ENCODE results near the gene TPM1.

The TPM1 gene

DNA sequence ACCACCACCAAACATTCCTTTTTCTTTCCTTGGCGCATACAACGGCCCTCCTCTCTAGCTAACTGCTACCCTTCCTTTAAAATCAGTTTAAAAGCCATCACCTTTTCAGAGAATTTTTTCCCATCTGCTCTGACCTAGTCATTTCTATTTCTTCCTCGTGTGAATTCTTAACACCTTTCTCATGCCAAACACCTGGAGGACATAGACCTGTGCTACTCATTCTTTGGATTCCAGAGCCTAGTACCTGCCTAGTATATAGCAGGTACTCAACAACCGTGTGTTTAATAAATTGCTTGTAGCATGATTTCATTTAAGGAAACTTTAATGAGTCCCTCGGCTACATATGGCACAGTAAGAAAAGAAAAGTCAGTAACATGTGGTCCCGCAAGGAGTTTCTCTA is 2.0 kb upstream of the TPM1 start:
- peaks cover 4% of the 10 kb centered on the region for H3K27me3 ChIP-seq (ENCODE audit: control insufficient read depth, insufficient read depth, low read length, poor library complexity, severe bottlenecking)
- WGBS, 2 experiments = 90 to 91% methylated on average over 6 of the region's 6 CpGs
- no peak overlapping the region for H3K27ac ChIP-seq (ENCODE audit: insufficient read depth, low read depth, low read length, poor library complexity, severe bottlenecking)
- peaks cover 1% of the 10 kb centered on the region for H3K36me3 ChIP-seq (ENCODE audit: control insufficient read depth, insufficient read depth, low read length)
- peaks cover 23% of the 10 kb centered on the region for H3K4me1 ChIP-seq (ENCODE audit: control insufficient read depth, insufficient read depth, low read length)
- no peak overlapping the region for H3K4me3 ChIP-seq (ENCODE audit: insufficient read depth, low read depth, low read length)
- H3K9me3 ChIP-seq (ENCODE audit: control insufficient read depth, low read length) = no peaks in the 10 kb centered on the region

DNA sequence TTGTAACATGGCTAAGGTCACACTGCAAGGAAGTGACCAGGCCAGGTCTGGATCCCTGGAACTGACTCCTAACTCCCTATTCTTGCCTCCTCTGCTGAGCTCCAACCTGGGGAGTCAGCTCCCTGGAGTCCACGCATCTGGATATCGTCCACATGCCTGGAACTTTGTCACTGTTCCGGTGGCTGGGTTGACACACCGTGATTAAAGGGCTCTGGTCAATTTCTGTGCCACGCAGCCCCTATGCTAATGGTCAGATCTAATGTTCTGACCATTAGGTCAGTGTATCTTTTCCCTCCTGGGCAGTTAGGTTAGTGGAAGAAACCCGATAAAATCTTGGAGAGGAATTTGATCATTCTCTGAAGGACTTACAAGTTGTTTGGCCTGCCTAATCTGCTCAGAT is 1.6 kb upstream of the TPM1 start:
- Histone ChIP-seq H3K36me3 (ENCODE audit: control insufficient read depth, insufficient read depth, low read length) (peaks cover 4% of the 10 kb centered on the region), H3K4me3 (ENCODE audit: insufficient read depth, low read depth, low read length) (no peak overlapping the region), H3K27me3 (ENCODE audit: control insufficient read depth, insufficient read depth, low read length, poor library complexity, severe bottlenecking) (peaks cover 4% of the 10 kb centered on the region), H3K27ac (ENCODE audit: insufficient read depth, low read depth, low read length, poor library complexity, severe bottlenecking) (no peak overlapping the region), H3K9me3 (ENCODE audit: control insufficient read depth, low read length) (no peaks in the 10 kb centered on the region), H3K4me1 (ENCODE audit: control insufficient read depth, insufficient read depth, low read length) (peaks cover 24% of the 10 kb centered on the region)
- 75 to 77% methylated on average over 6 of the region's 6 CpGs for WGBS, 2 experiments

DNA sequence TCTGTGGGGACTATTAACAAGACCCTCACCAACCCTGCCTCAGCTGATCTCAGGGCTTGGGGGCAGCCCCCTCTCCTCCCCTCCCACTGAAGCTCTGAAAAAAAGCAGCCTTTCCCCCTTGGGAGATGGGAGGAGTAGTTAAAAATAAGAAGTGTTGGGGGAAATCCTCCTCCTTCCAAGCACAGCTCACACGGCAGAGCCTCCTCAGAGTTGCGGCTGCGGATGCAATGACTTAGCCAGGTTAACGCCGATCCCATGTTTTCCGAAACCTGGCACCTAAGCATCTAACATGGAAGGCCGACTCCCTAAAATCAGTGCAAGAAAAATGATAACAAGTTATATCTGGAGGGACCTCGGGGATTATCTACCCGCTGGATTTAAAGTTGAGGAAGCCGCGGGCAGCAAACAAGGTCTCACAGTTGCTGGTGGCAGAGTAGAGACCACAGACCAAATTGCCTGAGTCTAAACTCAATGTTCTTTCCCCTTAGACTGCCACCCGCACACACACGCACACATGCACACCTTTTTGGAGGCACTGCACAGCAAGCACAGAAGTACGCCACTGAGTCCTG is 1.1 kb upstream of the TPM1 start:
- peaks cover 28% of the 10 kb centered on the region for H3K4me1 ChIP-seq (ENCODE audit: control insufficient read depth, insufficient read depth, low read length)
- H3K27ac ChIP-seq (ENCODE audit: insufficient read depth, low read depth, low read length, poor library complexity, severe bottlenecking) = no peak overlapping the region
- 28 to 30% methylated on average over 14 of the region's 14 CpGs for WGBS, 2 experiments
- peak overlapping the region; percentile 88 for H3K4me3 ChIP-seq (ENCODE audit: insufficient read depth, low read depth, low read length)
- H3K36me3 ChIP-seq (ENCODE audit: control insufficient read depth, insufficient read depth, low read length) = peaks cover 8% of the 10 kb centered on the region
- H3K27me3 ChIP-seq (ENCODE audit: control insufficient read depth, insufficient read depth, low read length, poor library complexity, severe bottlenecking) = peaks cover 4% of the 10 kb centered on the region
- H3K9me3 ChIP-seq (ENCODE audit: control insufficient read depth, low read length) = no peaks in the 10 kb centered on the region

DNA sequence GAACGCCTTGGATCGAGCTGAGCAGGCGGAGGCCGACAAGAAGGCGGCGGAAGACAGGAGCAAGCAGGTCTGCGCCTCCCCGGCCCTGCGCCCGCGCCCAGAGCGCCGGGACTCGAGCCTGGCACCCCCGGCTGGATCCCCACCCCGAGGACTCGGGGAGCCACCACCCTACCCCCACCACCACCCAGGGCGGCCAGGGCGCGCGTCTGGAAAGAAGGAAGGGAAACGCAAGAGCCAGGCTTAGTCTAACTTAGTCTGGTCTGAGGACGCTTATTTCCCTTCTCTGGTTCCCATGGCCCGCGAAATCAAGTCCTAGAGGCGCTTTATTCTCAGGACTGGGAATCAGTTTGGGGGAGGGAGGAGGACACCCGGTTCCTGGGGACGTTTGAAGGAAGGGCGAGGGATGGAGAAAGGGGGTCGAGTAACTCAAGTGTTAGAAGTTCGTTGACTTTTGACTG is 359 bp downstream of the TPM1 start:
- Histone ChIP-seq H3K4me3 (ENCODE audit: insufficient read depth, low read depth, low read length) (peak overlapping the region; percentile 88), H3K9me3 (ENCODE audit: control insufficient read depth, low read length) (no peaks in the 10 kb centered on the region), H3K36me3 (ENCODE audit: control insufficient read depth, insufficient read depth, low read length) (peaks cover 9% of the 10 kb centered on the region), H3K27ac (ENCODE audit: insufficient read depth, low read depth, low read length, poor library complexity, severe bottlenecking) (peak overlapping the region; percentile 65), H3K4me1 (ENCODE audit: control insufficient read depth, insufficient read depth, low read length) (peaks cover 37% of the 10 kb centered on the region), H3K27me3 (ENCODE audit: control insufficient read depth, insufficient read depth, low read length, poor library complexity, severe bottlenecking) (peaks cover 4% of the 10 kb centered on the region)
- WGBS, 2 experiments = 0% methylated on average over 31 of the region's 31 CpGs

DNA sequence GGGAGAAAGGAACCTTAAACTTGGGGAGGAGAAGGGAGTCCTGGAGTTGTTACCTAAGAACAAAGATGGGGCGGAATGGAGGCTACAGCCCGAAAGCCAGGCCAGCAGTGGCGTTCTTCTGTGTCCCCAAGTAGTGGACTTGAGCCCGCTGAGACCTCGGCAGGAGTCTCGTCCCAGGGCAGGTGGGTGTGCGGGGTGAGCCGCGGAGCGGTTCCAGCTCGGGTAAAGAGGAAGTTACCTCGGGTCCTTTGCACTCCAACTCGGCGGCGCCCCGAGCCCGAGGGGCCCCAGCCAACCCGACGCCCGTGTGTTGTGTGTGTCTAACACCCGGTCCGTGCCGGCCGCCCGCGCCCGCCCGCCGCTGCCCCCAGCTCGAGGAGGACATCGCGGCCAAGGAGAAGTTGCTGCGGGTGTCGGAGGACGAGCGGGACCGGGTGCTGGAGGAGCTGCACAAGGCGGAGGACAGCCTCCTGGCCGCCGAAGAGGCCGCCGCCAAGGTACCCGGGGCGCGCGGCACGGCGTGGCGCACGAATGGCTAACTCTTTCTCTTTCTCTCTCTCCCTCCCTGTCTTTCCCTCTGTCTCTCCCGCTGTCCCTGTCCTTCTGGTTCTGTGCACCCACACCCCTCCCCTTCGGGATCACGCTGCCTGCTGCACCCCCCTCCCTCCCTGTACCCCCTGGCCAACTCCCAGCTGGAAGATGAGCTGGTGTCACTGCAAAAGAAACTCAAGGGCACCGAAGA is 959 bp downstream of the TPM1 start:
- Histone ChIP-seq H3K36me3 (ENCODE audit: control insufficient read depth, insufficient read depth, low read length) (peaks cover 9% of the 10 kb centered on the region), H3K27ac (ENCODE audit: insufficient read depth, low read depth, low read length, poor library complexity, severe bottlenecking) (no peak overlapping the region), H3K4me3 (ENCODE audit: insufficient read depth, low read depth, low read length) (peak overlapping the region; percentile 88), H3K9me3 (ENCODE audit: control insufficient read depth, low read length) (no peaks in the 10 kb centered on the region), H3K4me1 (ENCODE audit: control insufficient read depth, insufficient read depth, low read length) (peaks cover 34% of the 10 kb centered on the region), H3K27me3 (ENCODE audit: control insufficient read depth, insufficient read depth, low read length, poor library complexity, severe bottlenecking) (peaks cover 4% of the 10 kb centered on the region)
- WGBS, 2 experiments = 1% methylated on average over 54 of the region's 54 CpGs

DNA sequence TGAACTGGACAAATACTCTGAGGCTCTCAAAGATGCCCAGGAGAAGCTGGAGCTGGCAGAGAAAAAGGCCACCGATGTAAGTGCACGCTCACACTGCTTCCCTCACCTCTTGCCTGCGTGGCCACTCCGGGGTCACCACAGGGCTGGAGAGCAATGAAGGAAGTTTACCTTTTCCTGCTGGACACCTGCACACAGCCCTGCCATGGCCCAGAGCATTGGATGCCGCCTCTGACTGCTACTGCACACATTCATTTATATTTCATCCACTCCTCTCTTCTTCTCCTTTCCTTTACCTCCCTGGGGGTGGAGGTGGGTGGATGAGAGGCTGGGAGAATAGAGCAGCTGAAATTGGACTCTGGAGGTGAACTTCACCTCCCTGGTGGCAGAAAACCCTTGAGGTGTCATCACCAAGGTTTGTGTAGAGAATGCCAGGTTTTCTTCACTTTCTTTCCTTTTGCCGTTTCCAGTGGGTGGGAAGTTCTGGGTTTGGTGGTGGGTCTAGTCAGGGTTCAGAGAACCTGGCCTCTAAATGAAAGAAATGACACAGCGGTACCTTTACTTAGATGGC is 1.6 kb downstream of the TPM1 start:
- 19 to 23% methylated on average over 6 to 7 of the region's 7 CpGs for WGBS, 2 experiments
- H3K36me3 ChIP-seq (ENCODE audit: control insufficient read depth, insufficient read depth, low read length) = peaks cover 9% of the 10 kb centered on the region
- no peaks in the 10 kb centered on the region for H3K9me3 ChIP-seq (ENCODE audit: control insufficient read depth, low read length)
- H3K4me1 ChIP-seq (ENCODE audit: control insufficient read depth, insufficient read depth, low read length) = peaks cover 34% of the 10 kb centered on the region
- H3K27ac ChIP-seq (ENCODE audit: insufficient read depth, low read depth, low read length, poor library complexity, severe bottlenecking) = peak overlapping the region; percentile 56
- H3K4me3 ChIP-seq (ENCODE audit: insufficient read depth, low read depth, low read length) = peak overlapping the region; percentile 88
- peaks cover 4% of the 10 kb centered on the region for H3K27me3 ChIP-seq (ENCODE audit: control insufficient read depth, insufficient read depth, low read length, poor library complexity, severe bottlenecking)

DNA sequence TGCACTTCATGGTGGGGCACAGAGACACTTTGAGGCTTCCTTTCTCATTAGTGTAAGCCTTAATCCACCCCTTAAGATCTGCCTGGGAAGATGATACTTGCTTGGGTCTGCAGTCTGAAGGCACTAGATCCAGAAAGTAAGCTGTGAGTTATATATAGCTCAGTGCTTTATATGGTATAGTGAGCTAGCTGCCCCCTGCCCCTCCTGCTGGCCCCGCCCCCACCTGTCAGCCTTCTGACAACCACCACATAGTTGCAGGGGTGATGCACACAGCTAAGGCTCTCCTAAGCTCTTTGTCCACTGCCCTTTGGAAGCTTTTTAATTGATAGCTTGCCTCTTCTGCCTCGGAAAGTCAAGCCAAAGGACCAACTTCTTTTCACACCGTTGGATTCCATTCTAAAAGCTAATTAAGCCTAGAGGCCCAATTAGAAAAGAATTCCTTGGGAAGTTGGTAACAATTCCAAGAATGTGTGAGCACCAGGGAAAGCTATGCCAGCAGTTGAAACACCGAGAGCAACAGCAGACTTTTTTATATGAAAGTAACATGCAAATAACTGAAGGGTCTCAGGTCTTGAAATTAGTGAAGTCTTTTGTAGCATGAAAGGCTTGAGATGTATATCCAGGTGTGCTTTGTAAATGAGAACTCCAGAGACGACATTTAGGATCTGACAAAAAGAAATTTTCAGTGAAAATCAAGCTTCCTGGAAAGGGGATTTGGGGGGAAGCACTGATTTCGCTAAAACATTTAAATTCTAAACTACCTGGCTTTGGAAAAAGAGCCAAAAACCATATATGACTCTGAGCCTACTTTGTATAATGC is 2.3 kb downstream of the TPM1 start:
- H3K4me1 ChIP-seq (ENCODE audit: control insufficient read depth, insufficient read depth, low read length) = peaks cover 34% of the 10 kb centered on the region
- 6 to 9% methylated on average over 6 of the region's 6 CpGs for WGBS, 2 experiments
- peaks cover 9% of the 10 kb centered on the region for H3K36me3 ChIP-seq (ENCODE audit: control insufficient read depth, insufficient read depth, low read length)

DNA sequence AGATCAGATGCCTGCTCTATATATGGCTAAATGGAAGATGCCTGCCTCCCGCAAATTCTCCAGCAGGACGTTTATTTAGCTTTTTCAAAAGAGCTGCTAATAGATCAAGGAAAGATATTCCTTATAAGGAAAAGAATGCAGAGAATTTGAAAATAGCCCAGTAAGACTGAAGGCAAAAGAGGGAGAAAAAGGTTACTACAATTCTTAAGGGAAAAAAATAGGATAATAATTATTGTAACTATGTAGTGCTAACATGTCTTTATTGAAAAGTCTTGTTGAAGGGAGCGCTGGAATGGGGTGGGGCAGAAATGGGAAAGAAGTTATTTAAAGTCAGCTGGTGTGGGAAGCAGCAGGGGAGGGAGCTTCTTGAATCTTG is 2.9 kb downstream of the TPM1 start:
- Histone ChIP-seq H3K36me3 (ENCODE audit: control insufficient read depth, insufficient read depth, low read length) (peaks cover 9% of the 10 kb centered on the region), H3K4me1 (ENCODE audit: control insufficient read depth, insufficient read depth, low read length) (peaks cover 36% of the 10 kb centered on the region), H3K27me3 (ENCODE audit: control insufficient read depth, insufficient read depth, low read length, poor library complexity, severe bottlenecking) (peaks cover 4% of the 10 kb centered on the region), H3K4me3 (ENCODE audit: insufficient read depth, low read depth, low read length) (peak overlapping the region; percentile 88), H3K9me3 (ENCODE audit: control insufficient read depth, low read length) (no peaks in the 10 kb centered on the region), H3K27ac (ENCODE audit: insufficient read depth, low read depth, low read length, poor library complexity, severe bottlenecking) (peak overlapping the region; percentile 56)
- 21 to 24% methylated on average over 3 of the region's 3 CpGs for WGBS, 2 experiments

More for the DNA sequence above, 2.3 kb downstream of the TPM1 start:
- Histone ChIP-seq H3K27ac (ENCODE audit: insufficient read depth, low read depth, low read length, poor library complexity, severe bottlenecking) (peak overlapping the region; percentile 56), H3K9me3 (ENCODE audit: control insufficient read depth, low read length) (no peaks in the 10 kb centered on the region), H3K4me3 (ENCODE audit: insufficient read depth, low read depth, low read length) (peak overlapping the region; percentile 88), H3K27me3 (ENCODE audit: control insufficient read depth, insufficient read depth, low read length, poor library complexity, severe bottlenecking) (peaks cover 4% of the 10 kb centered on the region)

DNA sequence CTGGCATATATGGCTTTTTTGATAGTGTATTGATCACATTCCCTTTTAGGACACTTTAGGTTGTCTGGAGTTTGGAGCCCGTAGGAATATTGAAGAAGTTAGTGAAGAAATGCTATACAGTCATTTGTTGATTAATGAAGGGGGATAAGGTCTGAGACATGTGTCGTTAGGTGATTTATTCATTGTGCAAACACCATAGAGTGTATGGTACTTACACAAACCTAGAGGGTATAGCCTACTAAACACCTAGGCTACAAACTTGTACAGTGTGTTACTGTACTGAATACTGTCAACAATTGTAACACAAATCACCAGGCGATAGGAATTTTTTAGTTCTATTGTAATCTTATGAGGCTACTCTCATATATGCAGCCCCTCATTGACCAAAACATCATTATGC is 3.3 kb downstream of the TPM1 start:
- peaks cover 9% of the 10 kb centered on the region for H3K36me3 ChIP-seq (ENCODE audit: control insufficient read depth, insufficient read depth, low read length)
- 82 to 88% methylated on average over 2 to 3 of the region's 3 CpGs for WGBS, 2 experiments
- H3K27me3 ChIP-seq (ENCODE audit: control insufficient read depth, insufficient read depth, low read length, poor library complexity, severe bottlenecking) = peaks cover 4% of the 10 kb centered on the region
- peak overlapping the region; percentile 88 for H3K4me3 ChIP-seq (ENCODE audit: insufficient read depth, low read depth, low read length)
- no peaks in the 10 kb centered on the region for H3K9me3 ChIP-seq (ENCODE audit: control insufficient read depth, low read length)
- H3K27ac ChIP-seq (ENCODE audit: insufficient read depth, low read depth, low read length, poor library complexity, severe bottlenecking) = no peak overlapping the region
- peaks cover 34% of the 10 kb centered on the region for H3K4me1 ChIP-seq (ENCODE audit: control insufficient read depth, insufficient read depth, low read length)

Measured in ectodermal cell (in vitro differentiated cells).